KMS-11 (cell line): ENCODE results near the gene TNFSF13.

Experiments
- H2AFZ ChIP-seq: fragments of 200-600 bp; sonication (generic); 2 replicates; pipeline ENCODE4 v1.6.1; 2016; ENCODE audit warnings: antibody characterized with exemption, mixed run types, low read depth
- H3K27ac ChIP-seq: fragments of 200-600 bp; sonication (generic); 2 replicates; pipeline ENCODE4 v1.6.1; 2016; ENCODE audit warnings: mild to moderate bottlenecking, mixed run types
- H3K27me3 ChIP-seq: fragments of 200-600 bp; sonication (generic); 2 replicates; pipeline ENCODE4 v1.6.1; 2017; ENCODE audit warnings: mild to moderate bottlenecking, low read depth, mixed run types, moderate library complexity; ENCODE audit not compliant: insufficient read depth
- H3K36me3 ChIP-seq: fragments of 200-600 bp; sonication (generic); 2 replicates; pipeline ENCODE4 v1.6.1; 2017; ENCODE audit warnings: mild to moderate bottlenecking, mixed run types; ENCODE audit not compliant: insufficient read depth
- H3K4me1 ChIP-seq: fragments of 200-600 bp; sonication (generic); 2 replicates; pipeline ENCODE4 v1.6.1; 2016; ENCODE audit warnings: mild to moderate bottlenecking, low read depth, mixed run types; ENCODE audit not compliant: poor library complexity, severe bottlenecking
- H3K4me2 ChIP-seq: fragments of 200-600 bp; sonication (generic); 2 replicates; pipeline ENCODE4 v1.7.0; 2016; ENCODE audit warnings: mild to moderate bottlenecking, mixed run types
- H3K4me3 ChIP-seq: fragments of 200-600 bp; sonication (generic); IDR thresholded peaks from 2 replicates; pipeline ENCODE4 v1.6.1; 2017; ENCODE audit warnings: low read depth, low read length, mixed read lengths; ENCODE audit not compliant: insufficient read depth
- H3K79me2 ChIP-seq: fragments of 200-600 bp; sonication (generic); 2 replicates; pipeline ENCODE4 v1.6.1; 2016; ENCODE audit warnings: low read depth, mixed run types; ENCODE audit not compliant: insufficient read depth
- H3K9ac ChIP-seq: fragments of 200-600 bp; sonication (generic); 2 replicates; pipeline ENCODE4 v1.6.1; 2016; ENCODE audit warnings: mild to moderate bottlenecking, mixed run types
- H4K20me1 ChIP-seq: fragments of 200-600 bp; sonication (generic); 2 replicates; pipeline ENCODE4 v1.6.1; 2016; ENCODE audit warnings: mild to moderate bottlenecking, mixed run types; ENCODE audit not compliant: insufficient read depth
- TF ChIP-seq, protein P1 (sequence below): fragments of 200-600 bp; sonication (generic); conservative IDR thresholded peaks from 2 replicates; pipeline ENCODE4 v1.6.1; 2017; ENCODE audit warnings: low read depth, mild to moderate bottlenecking, antibody characterized with exemption, low read length, moderate library complexity, mixed read lengths

Gene TNFSF13

DNA sequence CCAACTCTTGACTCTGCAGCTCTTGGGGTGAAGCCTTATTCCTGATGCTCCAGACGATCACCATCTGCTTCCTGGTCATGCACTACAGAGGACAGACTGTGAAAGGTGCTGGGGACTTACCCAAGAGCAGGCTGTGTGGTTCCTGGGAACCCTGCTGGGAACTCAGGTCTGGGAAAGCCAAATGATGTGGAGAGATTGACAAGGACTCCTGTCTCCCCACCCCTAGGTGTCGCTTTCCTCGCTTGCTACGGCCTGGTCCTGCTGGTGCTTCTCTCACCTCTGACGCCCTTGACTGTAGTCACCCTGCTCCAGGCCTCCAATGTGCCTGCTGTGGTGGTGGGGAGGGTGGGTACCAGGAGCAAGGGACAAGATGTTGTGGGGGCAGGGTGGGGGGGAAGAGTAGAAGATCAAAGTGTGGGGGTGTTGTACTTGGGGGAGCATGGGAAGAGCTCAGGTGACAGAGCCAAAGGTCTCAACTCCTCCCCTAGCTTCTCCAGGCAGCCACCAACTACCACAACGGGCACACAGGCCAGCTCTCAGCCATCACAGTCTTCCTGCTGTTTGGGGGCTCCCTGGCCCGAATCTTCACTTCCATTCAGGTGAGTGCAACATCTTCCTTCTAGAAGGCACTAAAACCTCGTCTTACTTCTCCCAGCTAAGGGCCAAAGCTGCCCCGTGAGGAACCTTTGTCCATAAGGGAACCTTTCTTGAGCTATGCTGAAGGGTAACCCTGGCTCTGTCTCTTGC lies 28.3 kb downstream of the TNFSF13 start:
- Histone ChIP-seq H3K4me1 (no peaks in the 10 kb centered on the region), H3K27ac (no peak overlapping the region), H3K79me2 (no peaks in the 10 kb centered on the region), H3K9ac (no peak overlapping the region), H3K4me2 (no peak overlapping the region), H4K20me1 (no peaks in the 10 kb centered on the region), H2AFZ (no peak overlapping the region), H3K36me3 (no peaks in the 10 kb centered on the region), H3K4me3 (no peak overlapping the region), H3K27me3 (no peaks in the 10 kb centered on the region)
- TF ChIP-seq, protein P1, sequence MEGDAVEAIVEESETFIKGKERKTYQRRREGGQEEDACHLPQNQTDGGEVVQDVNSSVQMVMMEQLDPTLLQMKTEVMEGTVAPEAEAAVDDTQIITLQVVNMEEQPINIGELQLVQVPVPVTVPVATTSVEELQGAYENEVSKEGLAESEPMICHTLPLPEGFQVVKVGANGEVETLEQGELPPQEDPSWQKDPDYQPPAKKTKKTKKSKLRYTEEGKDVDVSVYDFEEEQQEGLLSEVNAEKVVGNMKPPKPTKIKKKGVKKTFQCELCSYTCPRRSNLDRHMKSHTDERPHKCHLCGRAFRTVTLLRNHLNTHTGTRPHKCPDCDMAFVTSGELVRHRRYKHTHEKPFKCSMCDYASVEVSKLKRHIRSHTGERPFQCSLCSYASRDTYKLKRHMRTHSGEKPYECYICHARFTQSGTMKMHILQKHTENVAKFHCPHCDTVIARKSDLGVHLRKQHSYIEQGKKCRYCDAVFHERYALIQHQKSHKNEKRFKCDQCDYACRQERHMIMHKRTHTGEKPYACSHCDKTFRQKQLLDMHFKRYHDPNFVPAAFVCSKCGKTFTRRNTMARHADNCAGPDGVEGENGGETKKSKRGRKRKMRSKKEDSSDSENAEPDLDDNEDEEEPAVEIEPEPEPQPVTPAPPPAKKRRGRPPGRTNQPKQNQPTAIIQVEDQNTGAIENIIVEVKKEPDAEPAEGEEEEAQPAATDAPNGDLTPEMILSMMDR: no peak

DNA sequence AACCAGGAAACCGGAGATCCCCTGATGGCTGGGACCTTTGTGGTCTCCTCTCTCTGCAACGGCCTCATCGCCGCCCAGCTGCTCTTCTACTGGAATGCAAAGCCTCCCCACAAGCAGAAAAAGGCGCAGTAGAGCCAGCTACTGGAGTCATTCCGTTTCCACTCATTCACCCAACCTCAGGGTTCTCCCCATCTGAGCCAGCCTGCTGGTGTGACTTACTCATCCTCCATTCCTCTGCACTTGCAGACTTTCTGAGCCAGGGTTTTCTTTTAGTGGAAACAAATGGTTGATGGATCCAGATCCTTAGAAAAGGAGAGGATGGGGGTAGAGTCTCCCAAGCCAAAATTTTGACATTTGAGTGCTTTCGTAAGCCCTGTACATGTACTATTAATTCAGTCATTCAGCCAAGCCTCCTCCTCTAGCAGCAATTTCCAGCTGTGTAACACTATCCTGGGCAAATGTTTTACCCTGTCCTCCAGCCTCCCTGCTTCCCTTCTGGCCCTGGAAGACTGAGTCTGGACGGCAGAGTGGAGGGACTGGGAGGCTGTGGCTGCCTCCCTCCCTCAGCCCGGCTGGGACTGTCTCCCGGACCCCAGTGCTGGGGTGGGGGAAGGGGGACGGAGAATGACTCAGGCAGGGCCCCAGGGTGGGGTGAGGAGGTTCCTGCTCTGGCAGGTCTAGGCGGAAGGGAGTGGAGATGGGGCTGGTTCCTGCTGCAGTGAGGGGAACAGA lies 29.0 kb downstream of the TNFSF13 start:
- Histone ChIP-seq H3K27me3 (no peaks in the 10 kb centered on the region), H3K9ac (no peak overlapping the region), H3K4me3 (no peak overlapping the region), H2AFZ (no peak overlapping the region), H3K4me2 (no peak overlapping the region), H3K79me2 (no peaks in the 10 kb centered on the region), H3K27ac (no peak overlapping the region), H3K36me3 (no peaks in the 10 kb centered on the region), H4K20me1 (no peaks in the 10 kb centered on the region), H3K4me1 (no peaks in the 10 kb centered on the region)
- TF ChIP-seq, protein P1: no peak

DNA sequence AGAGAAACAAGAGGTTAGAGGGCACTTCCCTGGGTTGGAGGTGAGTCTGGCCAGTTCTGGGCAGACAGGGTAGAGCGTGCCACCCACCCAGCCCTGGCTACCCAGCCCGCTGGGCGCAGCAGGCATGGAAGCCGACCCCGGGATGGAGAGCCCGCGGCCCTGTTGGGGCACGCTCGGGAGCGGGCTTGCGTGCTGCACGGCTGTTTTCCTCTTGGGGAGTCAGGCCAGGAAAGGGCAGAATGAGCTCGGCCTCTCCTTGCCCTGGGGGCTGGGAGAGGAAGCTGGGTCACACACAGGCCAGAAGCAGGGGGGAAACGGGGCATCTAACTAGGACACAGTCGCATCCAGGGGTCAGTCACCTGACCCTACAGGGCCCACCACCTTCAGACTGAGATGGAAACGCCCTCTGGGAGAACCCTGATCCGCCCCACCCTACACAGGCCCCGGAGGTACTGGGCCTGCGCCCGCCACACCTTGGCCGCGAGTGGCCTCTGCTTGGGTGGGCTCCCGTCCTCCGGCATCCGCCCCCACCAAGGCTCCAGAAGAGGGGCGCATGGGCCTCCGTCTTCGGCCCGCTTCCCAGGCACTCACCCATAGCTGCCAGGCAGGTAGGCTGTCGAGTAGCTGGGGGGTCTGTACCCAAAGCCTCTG lies 30.1 kb downstream of the TNFSF13 start:
- Histone ChIP-seq H3K36me3 (no peaks in the 10 kb centered on the region), H3K79me2 (no peaks in the 10 kb centered on the region), H3K4me3 (no peak overlapping the region), H3K27ac (no peak overlapping the region), H3K27me3 (no peaks in the 10 kb centered on the region), H3K9ac (no peak overlapping the region), H3K4me2 (no peak overlapping the region), H3K4me1 (no peaks in the 10 kb centered on the region), H4K20me1 (no peaks in the 10 kb centered on the region), H2AFZ (no peak overlapping the region)
- TF ChIP-seq, protein P1: no peak

DNA sequence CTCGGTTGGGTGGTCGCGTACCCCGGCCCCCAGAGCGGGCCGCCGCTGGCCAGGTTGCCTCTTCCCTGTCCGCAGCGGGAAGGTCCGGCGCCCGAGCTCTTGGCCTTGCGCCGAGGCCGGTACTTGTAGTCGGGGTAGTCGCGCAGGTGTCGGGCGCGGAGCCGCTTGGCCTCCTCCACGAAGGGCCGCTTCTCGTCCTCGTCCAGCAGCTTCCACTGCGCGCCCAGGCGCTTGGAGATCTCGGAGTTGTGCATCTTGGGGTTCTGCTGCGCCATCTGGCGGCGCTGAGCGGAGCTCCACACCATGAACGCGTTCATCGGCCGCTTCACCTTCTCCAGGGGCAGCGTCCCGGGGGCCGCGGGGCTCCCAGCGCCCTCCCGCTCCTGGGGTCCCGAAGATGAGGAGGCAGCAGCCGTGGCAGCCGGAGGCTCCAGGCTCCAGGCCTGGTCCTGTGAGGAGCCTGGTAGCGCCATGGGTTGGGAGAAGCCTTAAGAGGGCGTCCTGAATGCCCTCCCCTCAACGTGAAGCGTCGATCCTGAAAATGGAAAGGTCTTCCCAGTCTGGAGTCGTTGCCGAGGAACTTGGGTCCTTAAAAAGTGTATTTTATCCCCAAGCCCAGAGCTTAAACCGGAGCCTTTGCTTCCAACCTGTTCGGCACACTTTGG lies 30.8 kb downstream of the TNFSF13 start:
- H3K27me3 ChIP-seq: no peaks in the 10 kb centered on the region
- H3K9ac ChIP-seq: no peak overlapping the region
- H3K4me1 ChIP-seq: no peaks in the 10 kb centered on the region
- TF ChIP-seq, protein P1: no peak
- H3K36me3 ChIP-seq: no peaks in the 10 kb centered on the region
- no peak overlapping the region for H3K4me2 ChIP-seq
- no peak overlapping the region for H3K27ac ChIP-seq
- no peak overlapping the region for H2AFZ ChIP-seq
- H3K4me3 ChIP-seq: no peak overlapping the region
- H4K20me1 ChIP-seq: no peaks in the 10 kb centered on the region
- no peaks in the 10 kb centered on the region for H3K79me2 ChIP-seq
